LHCN-M2 (cell line): Measurements from ENCODE around the gene PRKAG2. TPM values are rescaled to one million over a fixed set of nuclear protein-coding genes. Genes with fewer than 3 reads are reported as not detected.
"Not testable (repeated sequence)": the region's sequence is repeated elsewhere in the genome, so short reads cannot be mapped to it uniquely, and the experiment has no call there.

ENCODE experiments used
- DNase-seq: peaks from one replicate; pipeline ENCODE4 v3.0.0-alpha.2; 2012; ENCODE audit warnings: low read depth
- total RNA-seq: library from RNA; depleted of rRNA; stranded (reverse); fragments of >200 nt; gene quantifications from 2 replicates; pipeline ENCODE4 v1.2.3, GENCODE V29; 2014

PRKAG2 gene
- total RNA-seq, 1 experiment from 2014 or later: 24.2 TPM

DNA sequence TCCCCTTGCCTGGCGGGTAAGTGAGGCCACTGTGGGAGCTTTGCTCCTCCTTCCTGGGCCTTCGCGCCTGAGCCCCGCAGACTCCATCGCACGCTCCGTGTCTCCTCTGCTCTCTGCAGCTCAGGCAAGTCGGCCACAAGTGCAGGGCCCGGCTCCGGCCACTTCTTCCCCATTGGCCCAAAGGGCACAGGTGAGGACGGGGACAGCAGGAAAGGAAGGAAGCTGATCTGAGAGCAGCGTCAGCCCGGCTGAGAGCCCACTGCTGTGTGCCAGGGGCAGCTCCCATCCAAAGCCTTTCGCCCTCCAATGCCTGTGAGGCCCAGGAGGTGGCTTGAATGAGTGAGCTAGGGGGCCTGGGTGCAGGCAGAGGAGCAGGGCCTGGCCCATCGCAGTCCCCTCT, 323.6 kb downstream of the PRKAG2 start:
- DNase-seq: no peak

DNA sequence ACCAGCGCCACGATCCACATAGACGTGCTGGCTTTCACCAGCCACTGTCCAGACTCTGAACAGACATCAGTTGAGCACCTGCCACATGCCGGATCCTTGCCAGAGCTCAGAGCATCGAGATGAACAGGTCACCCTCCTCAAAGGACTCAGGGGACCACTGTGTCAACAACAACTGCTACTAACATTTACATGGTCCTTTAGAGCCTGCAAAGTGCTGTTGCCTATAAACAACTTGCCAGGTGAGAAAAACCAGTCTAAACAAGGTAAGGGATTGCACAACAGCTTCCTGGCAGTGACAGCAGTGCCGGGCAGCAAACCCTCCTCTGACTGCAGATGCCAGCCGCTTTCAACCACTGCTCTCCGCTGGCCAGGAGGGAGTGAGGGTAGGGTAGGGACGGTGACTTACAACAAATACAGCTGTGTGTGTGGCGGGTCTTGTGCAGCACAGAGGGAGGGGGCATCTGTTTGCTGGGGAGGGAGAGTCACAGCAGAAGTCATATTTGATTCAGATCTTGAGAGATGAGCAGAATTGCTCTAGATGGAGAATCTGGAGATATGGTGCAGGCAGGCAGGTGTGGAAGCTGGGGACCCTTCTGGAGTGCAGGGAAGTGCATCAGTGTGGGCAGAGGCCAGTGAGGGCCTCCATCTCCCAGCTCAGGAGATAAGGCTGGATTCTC, 324.4 kb downstream of the PRKAG2 start:
- DNase-seq: no peak

DNA sequence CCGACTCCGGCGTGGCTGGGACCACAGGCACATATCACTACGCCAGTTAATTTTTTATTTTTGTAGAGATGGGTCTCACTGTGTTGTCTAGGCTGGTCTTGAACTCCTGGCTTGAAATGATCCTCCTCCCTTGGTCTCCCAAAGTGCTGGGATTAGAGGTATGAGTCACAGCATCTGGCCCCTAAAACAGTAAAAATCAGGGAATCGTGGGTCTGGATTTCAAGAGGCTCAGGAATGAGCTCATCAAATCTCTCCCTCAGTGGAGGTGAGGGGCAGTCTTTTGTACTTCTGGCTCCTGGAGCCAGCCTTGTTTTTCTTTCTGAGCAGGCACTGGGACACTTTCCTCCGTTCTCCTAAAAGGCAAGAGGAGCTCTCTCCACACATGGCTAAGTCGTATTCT, 325.1 kb downstream of the PRKAG2 start:
- no peak for DNase-seq

DNA sequence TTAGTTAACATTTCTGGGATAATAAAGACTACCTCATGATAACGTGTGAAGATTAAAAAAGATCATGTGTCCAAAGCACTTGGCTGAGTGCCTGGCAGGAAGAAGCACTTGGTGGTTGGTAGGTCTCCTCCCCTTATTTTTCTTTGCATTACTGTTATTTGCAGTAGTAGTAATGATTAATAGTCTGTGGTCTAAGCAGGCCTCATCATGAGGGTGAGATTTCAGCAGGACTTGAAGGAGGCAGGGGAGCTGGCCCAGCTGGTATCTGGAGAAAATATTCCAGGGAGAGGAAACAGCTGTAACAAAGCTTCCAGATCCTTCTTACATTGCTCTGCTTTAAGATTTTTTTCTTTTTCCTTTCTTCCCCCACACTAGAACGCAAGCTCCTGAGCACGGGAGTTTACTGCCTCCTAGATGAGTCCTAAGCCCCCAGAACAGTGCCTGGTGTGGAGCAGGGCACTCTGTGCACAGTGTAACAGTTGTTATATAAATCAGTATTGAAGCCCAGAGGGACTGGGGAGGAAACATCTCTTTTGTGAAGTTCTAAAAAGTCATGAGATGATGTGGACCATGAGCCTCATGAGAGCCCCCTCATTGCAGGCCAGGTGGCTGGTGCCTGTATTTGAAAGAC, 326.1 kb downstream of the PRKAG2 start:
- DNase-seq: peak; percentile 80

GRCh38 chr7:151549644-151550043, 327.3 kb downstream of the PRKAG2 start:
- DNase-seq: no peak

- DNase-seq: no peak
Measured at GRCh38 chr7:151549083-151549482, 327.8 kb downstream of the PRKAG2 start.

GRCh38 chr7:151544183-151544582, 332.7 kb downstream of the PRKAG2 start:
- no peak for DNase-seq

DNA sequence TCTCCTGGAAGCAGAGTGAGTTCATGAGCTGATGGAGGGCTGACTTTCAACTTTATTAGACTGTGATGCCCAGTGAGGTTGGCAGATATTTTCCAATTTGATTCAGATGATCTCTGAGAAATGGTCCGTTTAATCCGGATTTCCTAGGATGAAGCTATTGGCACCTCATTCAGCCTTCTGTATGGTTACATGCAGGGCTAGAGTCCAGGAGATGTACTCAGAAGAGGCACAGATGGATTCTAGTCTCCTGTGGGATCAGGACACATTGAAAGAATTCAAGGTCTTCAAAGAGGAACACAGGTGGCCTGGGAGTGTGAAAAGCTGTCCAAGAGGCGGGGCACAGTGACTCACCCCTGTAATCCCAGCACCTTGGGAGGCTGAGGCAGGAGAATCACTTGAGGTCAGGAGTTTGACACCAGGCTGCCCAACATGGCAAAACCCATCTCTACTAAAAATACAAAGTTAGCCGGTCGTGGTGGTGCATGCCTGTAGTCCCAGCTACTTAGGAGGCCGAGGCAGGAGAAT, 334.2 kb downstream of the PRKAG2 start:
- DNase-seq: no peak

- no peak for DNase-seq
Measured at GRCh38 chr7:151541709-151542499, 335.0 kb downstream of the PRKAG2 start.

DNA sequence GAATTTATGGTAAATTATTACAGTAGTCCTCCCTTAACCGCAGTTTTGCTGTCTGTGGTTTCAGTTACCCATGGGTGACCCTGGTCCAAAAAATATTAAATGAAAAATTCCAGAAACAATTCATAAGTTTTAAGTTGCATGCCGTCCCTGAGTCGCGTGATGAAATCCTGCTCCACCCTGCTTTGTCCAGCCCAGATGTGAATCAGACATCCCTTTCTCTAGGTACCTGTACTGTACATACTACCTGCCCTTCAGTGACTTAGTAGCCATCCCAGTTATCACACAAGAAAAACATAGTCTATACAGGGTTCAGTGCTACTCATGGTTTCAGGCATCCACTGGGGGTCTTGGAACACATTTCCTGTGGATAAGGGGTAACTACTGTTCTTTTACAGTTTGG, 336.8 kb downstream of the PRKAG2 start:
- DNase-seq: no peak

- DNase-seq: no peak
Measured at GRCh38 chr7:151539088-151539671, 337.7 kb downstream of the PRKAG2 start.

- no peak for DNase-seq
Measured at GRCh38 chr7:151537818-151538561, 338.9 kb downstream of the PRKAG2 start.

GRCh38 chr7:151536178-151536577, 340.7 kb downstream of the PRKAG2 start:
- DNase-seq: not testable (repeated sequence)

DNA sequence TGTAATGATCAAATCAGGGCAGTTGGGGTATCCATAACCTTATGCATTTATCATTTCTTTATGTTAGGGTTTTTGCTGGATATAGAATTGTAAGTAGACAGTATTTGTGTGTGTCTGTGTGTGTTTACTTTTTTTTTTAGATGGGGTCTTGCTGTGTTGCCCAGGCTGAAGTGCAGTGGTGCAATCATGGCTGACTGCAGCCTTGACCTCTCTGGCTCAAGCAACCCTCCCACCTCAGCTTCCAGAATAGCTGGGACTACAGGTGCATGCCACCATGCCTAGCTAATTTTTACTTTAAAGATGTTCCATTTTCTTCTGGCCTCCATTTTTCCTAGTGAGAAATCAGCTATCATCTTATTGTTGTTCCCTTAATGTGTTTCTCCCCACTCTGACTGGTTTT, 347.1 kb downstream of the PRKAG2 start:
- no peak for DNase-seq

GRCh38 chr7:151524845-151525244, 352.1 kb downstream of the PRKAG2 start:
- no peak for DNase-seq

DNA sequence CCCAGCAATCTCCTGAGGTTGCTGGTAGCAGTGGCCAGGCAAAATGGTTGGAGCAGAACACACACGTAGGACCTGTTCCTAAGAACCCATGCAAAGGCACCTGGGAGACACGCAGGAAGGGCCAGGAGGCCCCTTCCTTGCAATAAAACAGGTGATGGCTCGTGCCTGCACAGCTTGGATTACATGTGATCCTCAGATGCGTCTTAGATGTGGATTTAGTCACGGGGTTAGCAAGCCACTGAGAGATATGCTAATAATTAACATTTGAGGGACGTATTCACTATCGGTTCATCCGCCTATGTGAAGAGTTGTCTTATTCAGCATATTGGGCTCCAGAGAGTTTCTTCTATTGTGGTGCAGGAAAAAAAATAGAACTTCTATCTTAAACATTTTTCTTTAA, 352.6 kb downstream of the PRKAG2 start:
- DNase-seq: no peak

DNA sequence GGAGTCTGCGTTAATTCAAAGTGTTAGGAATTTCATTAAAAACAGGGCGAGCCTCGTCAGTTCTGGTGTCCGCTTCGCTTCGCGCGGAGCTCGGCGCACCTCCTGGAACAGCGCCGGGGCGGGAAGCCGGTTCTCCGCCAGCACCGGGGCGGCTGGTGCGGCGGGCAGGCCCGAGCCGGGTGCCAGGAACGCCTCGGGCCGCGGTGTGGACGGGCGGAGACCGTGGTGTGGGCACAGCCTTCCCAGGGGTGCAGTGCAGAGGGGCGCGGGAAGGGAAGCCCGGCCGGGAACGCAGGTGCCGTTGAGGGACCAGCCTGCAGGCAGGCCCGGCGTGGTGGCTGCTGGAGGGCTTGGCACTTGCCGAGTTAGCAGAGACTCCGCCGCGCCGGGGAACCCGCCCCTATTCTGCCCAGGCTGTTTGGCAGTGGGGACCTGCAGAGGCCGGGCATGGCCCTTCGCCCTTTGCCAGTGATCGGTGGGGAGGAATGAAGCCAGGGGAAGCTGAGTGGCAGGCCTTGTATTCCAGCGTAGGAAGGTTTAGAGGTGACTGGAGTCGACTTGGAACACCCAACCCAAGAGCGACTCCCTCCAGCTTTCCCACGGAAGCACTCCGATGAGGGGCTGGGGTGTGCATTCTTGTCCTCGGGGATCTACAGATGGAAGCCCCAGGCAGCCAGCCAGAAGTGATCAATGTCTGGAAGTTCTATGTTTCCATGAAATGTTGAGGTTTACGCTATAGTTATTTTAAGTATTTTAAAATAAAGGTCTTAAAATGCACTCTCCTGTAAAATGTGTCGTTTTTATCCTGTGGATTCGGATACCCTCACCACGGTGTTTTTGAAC, 356.3 kb downstream of the PRKAG2 start:
- peak; percentile 25 for DNase-seq

DNA sequence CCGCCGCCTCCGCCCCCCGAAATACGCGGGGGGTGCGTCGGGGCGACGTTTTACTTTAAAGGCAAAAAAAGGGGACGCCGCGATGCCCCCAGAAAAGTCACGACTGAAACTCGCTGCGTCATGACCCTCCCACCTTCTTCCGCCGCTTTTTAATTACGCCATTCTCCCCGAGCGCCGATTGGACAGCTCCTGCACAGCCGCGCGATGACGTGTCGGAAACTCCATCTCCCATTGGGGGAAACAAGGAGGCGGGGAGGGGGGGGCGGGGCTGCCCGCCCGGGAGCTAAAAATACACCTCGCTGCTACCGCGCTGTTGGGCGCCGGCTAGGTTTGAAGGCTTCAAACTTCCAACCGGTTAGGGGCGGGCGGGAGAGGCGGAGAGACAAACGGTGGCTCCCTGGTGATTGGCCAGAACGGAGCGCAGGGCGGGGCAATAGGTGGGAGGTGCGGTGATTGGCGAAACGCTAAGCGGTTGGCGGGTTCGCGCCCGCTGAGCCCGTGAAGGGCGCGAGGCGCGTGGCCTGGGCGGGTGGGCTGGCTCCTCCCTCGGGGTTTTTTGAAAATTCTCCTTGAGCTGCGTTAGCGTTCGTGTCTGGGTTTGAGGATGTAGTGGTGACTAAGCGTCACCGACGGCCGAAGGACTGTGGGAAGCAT, 357.0 kb downstream of the PRKAG2 start, which contains the start of gene RHEB:
Gene RHEB, minus strand, starts transcription at position 131 of the 654 bp plus-strand sequence. CDS start 384 bp downstream, outside the sequence.
- peak; percentile 100 for DNase-seq

DNA sequence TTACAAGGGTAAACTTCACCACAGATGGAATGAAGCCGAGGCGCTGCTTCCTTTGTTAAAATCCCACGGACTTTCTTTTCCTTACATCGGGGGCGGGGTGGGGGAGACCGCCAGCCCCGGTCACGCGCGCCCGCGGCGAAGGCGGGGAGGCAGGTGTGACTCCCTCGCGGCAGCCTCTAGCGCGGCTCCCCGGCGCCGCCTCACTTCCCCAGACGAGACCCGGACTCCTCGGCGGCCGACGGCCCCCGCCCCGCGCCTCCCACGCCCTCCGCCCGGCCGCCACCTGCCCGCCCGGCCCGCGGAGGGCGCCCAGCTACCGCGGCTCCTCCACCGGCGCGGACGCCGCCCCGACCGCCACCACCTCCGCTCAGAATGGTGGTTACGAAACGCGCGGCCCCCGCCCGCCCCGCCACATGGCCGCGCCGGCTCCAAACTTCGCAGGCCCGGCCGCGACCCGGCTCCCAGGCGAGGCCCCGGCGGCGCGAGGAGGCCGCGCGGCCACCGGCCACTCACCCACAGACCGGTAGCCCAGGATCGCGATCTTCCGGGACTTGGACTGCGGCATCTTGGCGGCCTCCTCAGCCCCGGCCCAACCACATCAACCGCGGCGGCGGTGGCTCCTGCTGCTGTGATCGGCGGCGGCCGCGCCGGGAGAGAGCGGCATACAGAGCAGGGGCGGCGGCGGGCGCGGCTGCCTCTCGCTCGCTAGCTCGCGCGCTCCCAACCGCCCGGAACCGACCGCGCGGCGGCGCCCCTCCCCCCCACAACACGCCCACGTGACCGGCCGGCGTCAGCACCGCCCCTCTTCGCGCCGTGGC, 357.8 kb downstream of the PRKAG2 start:
- DNase-seq: peak; percentile 29
